Hepatocyte (in vitro differentiated cells): ENCODE data around the gene EPB41L1. TPM values are rescaled to one million over a fixed set of nuclear protein-coding genes. Genes with fewer than 3 reads are reported as not detected.

Source experiments
- DNase-seq: peaks from one replicate; pipeline ENCODE4 v3.0.0-alpha.2; 2016; ENCODE audit warnings: low spot score
- H2AFZ ChIP-seq: fragments of 200-600 bp; sonication (generic); 2 replicates; pipeline ENCODE4 v1.6.0; 2016; ENCODE audit warnings: antibody characterized with exemption, mild to moderate bottlenecking
- H3K27ac ChIP-seq: fragments of 200-600 bp; sonication (generic); 2 replicates; pipeline ENCODE4 v1.5.1; 2016; ENCODE audit warnings: mild to moderate bottlenecking
- H3K27me3 ChIP-seq: fragments of 200-600 bp; sonication (generic); 2 replicates; pipeline ENCODE4 v1.6.1; 2016
- H3K36me3 ChIP-seq: fragments of 200-600 bp; sonication (generic); replicated peaks from 2 replicates; pipeline ENCODE4 v1.5.1; 2016; ENCODE audit warnings: low read depth; ENCODE audit not compliant: insufficient read depth
- H3K4me1 ChIP-seq: fragments of 200-600 bp; sonication (generic); 2 replicates; pipeline ENCODE4 v1.5.1; 2016; ENCODE audit warnings: mild to moderate bottlenecking, moderate library complexity; ENCODE audit not compliant: insufficient read depth
- H3K4me2 ChIP-seq: fragments of 200-600 bp; sonication (generic); 2 replicates; pipeline ENCODE4 v1.6.0; 2016
- H3K4me3 ChIP-seq: fragments of 200-600 bp; sonication (generic); 2 replicates; pipeline ENCODE4 v1.5.1; 2016; ENCODE audit warnings: mild to moderate bottlenecking
- H3K79me2 ChIP-seq: fragments of 200-600 bp; sonication (generic); 2 replicates; pipeline ENCODE4 v1.6.0; 2017; ENCODE audit warnings: mild to moderate bottlenecking
- H3K9me2 ChIP-seq: fragments of 200-600 bp; sonication (generic); replicated peaks from 2 replicates; pipeline ENCODE4 v1.6.0; 2017; ENCODE audit warnings: mild to moderate bottlenecking; ENCODE audit not compliant: insufficient read depth
- H3K9me3 ChIP-seq: fragments of 200-600 bp; sonication (generic); 2 replicates; pipeline ENCODE4 v1.5.1; 2016; ENCODE audit warnings: low read depth, mild to moderate bottlenecking
- H4K20me1 ChIP-seq: fragments of 200-600 bp; sonication (generic); 2 replicates; pipeline ENCODE4 v1.6.0; 2016; ENCODE audit warnings: mild to moderate bottlenecking; ENCODE audit not compliant: insufficient read depth, poor library complexity, severe bottlenecking
- CTCF ChIP-seq: fragments of 200-600 bp; sonication (generic); IDR thresholded peaks from 2 replicates; pipeline ENCODE4 v1.5.1; 2016; ENCODE audit warnings: antibody characterized with exemption, mild to moderate bottlenecking; ENCODE audit not compliant: poor library complexity
- EZH2 ChIP-seq: fragments of 200-600 bp; sonication (generic); IDR thresholded peaks from 2 replicates; pipeline ENCODE4 v1.6.1; 2016; ENCODE audit warnings: antibody characterized with exemption, mild to moderate bottlenecking, borderline replicate concordance
- EZH2phosphoT487 ChIP-seq: fragments of 200-600 bp; sonication (generic); IDR thresholded peaks from one replicate; pipeline ENCODE4 v1.6.1; 2018; ENCODE audit warnings: antibody characterized with exemption, mild to moderate bottlenecking, low read depth, moderate library complexity; ENCODE audit not compliant: unreplicated experiment, severe bottlenecking
- WGBS: methylation state at CpG from one replicate; pipeline ENCODE4 v1.1.6; 2016; ENCODE audit warnings: low lambda C conversion rate; ENCODE audit errors: missing lambda C conversion rate; 5-methylcytosine and 5-hydroxymethylcytosine counted together
- polyA plus RNA-seq: library from polyadenylated mRNA; unstranded; fragments of >200 nt; fragmentation: Nextera tagmentation; extraction: Ambion mirVana; gene quantifications from 2 replicates; pipeline ENCODE4 v1.2.1, GENCODE V29; 2016
- total RNA-seq: library from RNA; depleted of rRNA; stranded (reverse); fragments of >200 nt; gene quantifications from 2 replicates; pipeline ENCODE4 v1.2.3, GENCODE V29; 2014

EPB41L1 gene
- total and polyA plus RNA-seq, 2 experiments from 2014 or later: 25.2 to 36.4 TPM

GRCh38 chr20:36153736-36154699 is 522 bp upstream of the EPB41L1 start:
- Histone ChIP-seq H3K4me1 (peaks cover 22% of the 10 kb centered on the region), H4K20me1 (peaks cover 6% of the 10 kb centered on the region), H3K9me2 (no peaks in the 10 kb centered on the region), H3K27me3 (no peaks in the 10 kb centered on the region), H3K9me3 (no peaks in the 10 kb centered on the region), H3K27ac (peak overlapping the region; percentile 84), H2AFZ (peak overlapping the region; percentile 81), H3K4me3 (peak overlapping the region; percentile 76), H3K79me2 (peaks cover 30% of the 10 kb centered on the region), H3K4me2 (peak overlapping the region; percentile 97), H3K36me3 (no peaks in the 10 kb centered on the region)
- 21% methylated on average over 13 of the region's 43 CpGs for WGBS
- DNase-seq: peak; percentile 92
- TF ChIP-seq EZH2phosphoT487 (no peak), EZH2 (no peak), CTCF (no peak)

GRCh38 chr20:36155629-36155971 is 1.1 kb downstream of the EPB41L1 start:
- H2AFZ ChIP-seq: no peak overlapping the region
- H3K4me3 ChIP-seq: no peak overlapping the region
- no peaks in the 10 kb centered on the region for H3K9me2 ChIP-seq
- DNase-seq: no peak
- 91% methylated on average over 8 of the region's 8 CpGs for WGBS
- H3K9me3 ChIP-seq: no peaks in the 10 kb centered on the region
- peaks cover 44% of the 10 kb centered on the region for H3K79me2 ChIP-seq
- TF ChIP-seq EZH2 (no peak), CTCF (no peak), EZH2phosphoT487 (no peak)
- H3K27ac ChIP-seq: no peak overlapping the region
- peaks cover 21% of the 10 kb centered on the region for H3K4me1 ChIP-seq
- H3K4me2 ChIP-seq: peak overlapping the region; percentile 93
- no peaks in the 10 kb centered on the region for H3K27me3 ChIP-seq
- H4K20me1 ChIP-seq: peaks cover 6% of the 10 kb centered on the region
- no peaks in the 10 kb centered on the region for H3K36me3 ChIP-seq

- no peaks in the 10 kb centered on the region for H3K9me2 ChIP-seq
- no peaks in the 10 kb centered on the region for H3K27me3 ChIP-seq
- 91% methylated on average over 4 of the region's 4 CpGs for WGBS
- no peak overlapping the region for H2AFZ ChIP-seq
- no peak overlapping the region for H3K4me3 ChIP-seq
- no peaks in the 10 kb centered on the region for H3K36me3 ChIP-seq
- no peak overlapping the region for H3K27ac ChIP-seq
- H3K4me2 ChIP-seq: peak overlapping the region; percentile 93
- no peak for DNase-seq
- peaks cover 17% of the 10 kb centered on the region for H3K4me1 ChIP-seq
- TF ChIP-seq CTCF: no peak
- no peaks in the 10 kb centered on the region for H3K9me3 ChIP-seq
- peaks cover 6% of the 10 kb centered on the region for H4K20me1 ChIP-seq
- peaks cover 44% of the 10 kb centered on the region for H3K79me2 ChIP-seq
These were observed 1.5 kb downstream of the EPB41L1 start for GRCh38 chr20:36155991-36156390.
